NCI-H2171 (cell line): ENCODE measurements around the gene GNAQ.
"Not testable (repeated sequence)": the region's sequence is repeated elsewhere in the genome, so short reads cannot be mapped to it uniquely, and the experiment has no call there.

Source experiments
- DNase-seq: peaks from one replicate; lab custom pipeline; 2025; lab: John Stamatoyannopoulos, UW

The GNAQ gene

DNA sequence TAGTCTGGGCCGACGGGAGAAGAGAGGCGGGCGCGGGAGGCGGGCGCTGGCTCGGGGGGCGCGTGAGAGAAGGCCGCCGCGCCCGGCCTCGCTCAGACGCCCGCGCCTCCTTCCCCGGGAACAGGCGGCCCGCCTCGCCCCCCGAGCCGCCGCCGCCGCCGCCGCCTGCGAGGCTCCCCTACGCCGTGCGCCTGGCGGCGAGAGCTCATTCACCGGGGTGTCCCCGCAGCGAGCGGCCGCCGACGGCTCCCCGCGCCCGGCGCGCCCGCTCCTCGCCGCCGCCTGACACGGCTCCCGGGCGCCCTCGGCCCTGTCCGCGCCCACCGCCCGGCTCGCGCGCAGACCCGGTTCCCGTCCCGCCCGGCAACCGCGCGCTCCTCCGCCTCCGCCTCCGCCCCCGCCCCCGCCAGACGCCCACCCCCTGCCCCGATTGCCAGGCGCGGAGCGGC is at the start of gene GNAQ:
GNAQ (minus strand) TSS at position 368 of the 449 bp plus-strand sequence. CDS start 576 bp downstream, outside the sequence.
- no peak for DNase-seq

DNA sequence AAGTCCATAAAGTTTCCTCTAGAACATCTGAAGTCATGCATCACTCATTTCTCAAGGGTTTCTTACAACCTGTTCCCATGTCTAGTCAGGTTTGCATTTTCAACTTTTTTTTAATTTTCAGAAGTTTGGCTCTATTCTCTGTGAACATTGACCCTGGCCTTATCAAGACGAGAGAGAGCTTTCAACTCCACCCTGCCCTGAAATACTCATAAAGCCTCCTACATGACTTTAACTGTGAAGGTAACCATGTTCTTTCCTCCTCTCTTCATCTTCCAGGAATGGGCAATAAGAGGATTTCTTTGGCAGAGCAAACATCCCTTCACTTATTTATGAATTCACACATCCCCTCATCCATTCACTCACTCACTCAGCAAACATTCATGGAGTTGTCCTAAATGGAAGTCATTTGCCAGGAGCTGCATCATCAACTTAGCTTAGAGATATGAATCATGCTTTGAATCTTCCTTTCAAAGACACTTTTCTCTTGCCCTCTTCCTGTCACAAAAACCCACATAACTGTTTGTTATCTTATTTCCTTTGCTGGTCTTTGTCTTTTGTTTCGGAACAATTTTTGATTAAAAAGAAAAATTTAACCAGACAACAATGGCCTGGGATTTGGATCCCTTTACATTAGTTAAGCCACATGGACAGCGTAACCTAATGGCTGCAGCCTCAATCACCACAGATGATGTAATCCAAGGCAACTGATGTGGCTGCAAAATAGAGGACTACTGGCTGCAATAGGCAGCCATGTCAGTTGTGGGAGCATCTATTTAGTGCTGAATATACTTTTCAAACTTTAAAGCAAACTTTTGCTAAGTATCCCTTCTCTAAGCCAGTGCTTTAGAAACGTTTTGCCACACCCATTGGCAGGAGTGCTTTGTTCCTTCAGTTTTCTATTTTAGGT is 43.0 kb upstream of the GNAQ start:
- no peak for DNase-seq

DNA sequence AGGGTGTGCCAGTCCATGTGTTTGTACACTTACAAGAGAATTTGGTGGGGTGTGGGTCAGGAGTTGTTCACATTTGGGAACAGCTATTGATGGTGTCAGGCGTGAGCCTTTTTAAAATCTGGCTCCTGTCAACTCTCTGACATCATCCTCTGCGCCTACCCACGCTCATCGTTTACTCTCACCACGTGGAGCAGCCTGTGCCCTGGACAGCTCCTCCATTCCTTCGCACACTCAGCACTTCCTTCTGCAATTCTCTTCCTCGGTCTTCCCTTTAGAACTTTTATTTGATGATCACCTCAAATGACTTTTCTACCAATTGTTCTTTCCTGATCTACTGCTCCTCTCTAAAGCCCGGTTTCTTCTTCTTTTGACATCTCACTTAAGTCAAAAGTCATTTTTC is 42.1 kb upstream of the GNAQ start:
- no peak for DNase-seq

DNA sequence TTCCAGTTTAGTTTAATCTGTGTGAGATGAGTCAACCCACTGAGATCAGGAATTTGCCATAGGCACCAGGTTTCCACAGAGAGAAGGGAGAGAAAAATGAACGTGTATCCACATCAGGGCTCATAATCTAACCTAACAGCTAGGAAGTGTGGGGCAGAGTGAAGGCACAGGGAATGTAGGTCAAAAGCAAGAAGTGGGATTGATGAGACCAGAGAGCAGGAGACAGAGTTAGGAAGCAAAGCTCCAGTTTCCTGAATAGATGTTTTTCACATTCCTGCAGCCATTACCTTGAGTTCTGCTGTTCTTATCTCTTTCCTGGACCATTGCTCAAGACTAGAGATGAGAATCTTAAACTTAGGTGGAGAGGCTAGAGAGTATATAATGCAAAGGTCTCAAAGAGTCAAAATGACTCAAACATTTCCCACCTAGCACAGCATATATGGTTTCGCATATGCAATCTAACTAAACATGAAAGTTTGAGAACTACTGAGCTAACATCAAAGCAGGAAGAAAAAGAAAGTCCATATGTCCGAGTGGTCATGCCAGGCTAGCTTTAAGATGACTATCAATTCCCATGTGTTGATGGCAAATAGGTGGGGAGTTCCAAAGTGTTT is 41.1 kb upstream of the GNAQ start:
- no peak for DNase-seq

DNA sequence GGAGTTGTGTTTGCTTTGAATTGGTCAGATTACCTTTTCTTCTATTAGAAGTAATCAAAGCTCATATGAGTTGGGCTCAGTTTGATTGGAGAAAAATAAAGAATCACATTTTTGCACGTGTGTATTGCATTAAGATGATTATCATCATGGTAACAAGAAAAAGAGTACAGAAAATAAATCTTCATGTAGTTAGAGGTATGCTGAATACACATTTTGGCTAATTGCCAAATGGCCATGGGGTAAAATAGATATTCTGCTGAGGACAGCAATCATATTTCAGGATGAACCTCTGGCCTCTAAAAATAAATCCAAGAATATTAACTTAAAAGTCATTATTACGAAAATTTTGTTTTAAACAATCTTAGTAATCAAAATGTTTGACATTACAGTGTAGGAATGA is 38.9 kb upstream of the GNAQ start:
- no peak for DNase-seq

DNA sequence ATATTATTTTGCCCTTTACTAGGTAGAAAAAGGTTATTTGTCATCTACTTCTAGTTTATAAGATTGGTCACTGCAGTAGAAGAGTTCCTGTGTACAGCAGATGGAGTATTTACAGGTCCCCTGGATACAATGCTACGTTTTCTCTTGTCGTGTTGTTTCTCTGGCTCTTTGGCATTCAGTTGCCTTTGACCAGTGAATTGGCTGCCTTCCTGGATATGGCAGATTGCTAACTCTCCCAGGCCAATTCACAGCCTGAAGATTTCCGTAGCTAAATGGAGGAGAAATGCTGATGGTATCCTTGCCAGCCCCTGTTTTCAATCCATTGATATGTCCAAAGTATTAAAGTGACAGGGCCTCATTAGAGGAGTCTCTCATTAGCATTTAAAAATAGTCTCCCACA is 32.5 kb upstream of the GNAQ start:
- DNase-seq: no peak

DNA sequence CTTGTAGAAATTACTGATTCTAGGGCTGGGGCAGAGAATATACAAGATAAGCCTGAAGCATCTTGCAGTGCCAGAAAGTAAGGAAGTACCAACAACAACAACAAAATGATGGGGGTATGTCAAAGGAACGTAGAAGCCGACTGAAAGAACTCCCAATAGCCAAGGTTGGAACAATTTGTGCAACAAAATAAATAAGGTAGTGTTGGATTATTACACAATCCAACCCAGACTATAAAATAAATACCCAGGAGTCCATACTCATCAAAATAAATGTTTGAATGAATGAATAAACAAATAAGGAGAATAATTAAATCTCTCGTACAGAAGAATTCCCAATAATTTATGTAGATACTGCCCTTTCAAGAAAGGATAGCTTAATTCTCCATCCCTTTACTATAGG is 31.1 kb upstream of the GNAQ start:
- no peak for DNase-seq

DNA sequence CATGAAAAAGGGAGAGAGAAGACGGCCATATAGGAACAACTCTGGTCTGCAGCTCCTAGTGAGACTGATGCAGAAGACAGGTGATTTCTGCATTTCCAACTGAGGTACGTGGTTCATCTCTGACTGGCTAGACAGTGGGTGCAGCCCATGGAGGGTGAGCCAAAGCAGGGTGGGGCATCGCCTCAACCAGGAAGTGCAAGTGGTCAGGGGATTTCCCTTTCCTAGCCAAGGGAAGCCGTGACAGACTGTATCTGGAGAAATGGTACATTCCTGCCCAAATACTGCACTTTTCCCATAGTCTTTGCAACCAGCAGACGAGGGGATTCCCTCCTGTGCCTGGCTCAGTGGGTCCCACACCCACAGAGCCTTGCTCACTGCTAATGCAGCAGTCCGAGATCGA is 22.6 kb upstream of the GNAQ start:
- DNase-seq: not testable (repeated sequence)

DNA sequence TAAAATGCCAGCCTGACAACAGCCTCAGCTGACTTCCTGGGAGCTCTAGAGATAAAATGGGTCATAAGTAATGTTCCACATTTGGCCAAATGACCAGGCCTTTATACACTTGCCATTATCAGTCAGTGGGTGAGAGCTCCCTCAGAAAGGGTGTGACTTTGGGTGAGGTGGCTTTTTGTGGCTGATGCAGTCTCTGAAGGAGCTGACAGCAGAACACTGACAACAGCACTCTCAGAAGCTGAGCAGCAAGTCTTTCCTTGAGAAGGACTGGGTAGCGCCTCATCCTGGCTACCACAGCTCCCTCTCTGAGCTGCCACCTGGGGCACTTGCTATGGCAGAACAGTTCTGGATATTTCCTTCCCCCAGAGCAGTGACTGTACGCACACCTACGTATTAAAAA is 22.0 kb upstream of the GNAQ start:
- DNase-seq: no peak

DNA sequence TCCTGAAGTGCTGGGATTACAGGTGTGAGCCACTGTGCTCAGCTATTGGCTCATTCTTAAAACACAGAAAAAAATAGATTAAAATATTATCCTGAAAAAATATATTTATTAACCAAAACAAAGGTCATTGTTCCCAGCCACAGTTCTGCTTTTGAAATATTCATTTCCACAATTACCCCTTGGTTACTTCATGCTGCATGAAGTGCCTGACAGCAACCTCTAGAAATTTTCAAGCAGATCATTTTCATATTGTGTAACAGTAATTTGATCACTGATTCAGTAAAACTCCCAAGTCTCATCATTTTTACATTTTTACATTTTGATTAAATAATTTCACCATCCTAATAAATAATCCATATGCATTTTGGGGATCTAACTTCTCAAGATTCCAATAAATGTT is 18.8 kb upstream of the GNAQ start:
- DNase-seq: no peak

DNA sequence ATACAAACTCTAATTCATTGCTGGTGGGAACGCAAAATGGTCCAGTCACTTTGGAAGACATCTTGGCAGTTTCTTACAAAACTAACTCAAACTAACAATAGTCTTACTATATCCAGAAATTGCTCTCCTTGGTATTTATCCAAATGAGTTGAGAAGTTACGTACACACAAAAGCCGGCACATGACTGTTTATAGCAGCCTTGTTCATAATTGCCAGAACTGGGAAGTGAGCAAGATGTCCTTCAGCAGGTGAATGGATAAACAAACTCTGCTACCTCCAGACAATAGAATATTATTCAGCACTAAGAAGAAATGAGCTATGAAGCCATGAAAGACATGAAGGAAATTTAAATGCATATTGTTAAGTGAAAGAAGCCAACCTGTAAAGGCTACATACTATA is 17.9 kb upstream of the GNAQ start:
- no peak for DNase-seq

DNA sequence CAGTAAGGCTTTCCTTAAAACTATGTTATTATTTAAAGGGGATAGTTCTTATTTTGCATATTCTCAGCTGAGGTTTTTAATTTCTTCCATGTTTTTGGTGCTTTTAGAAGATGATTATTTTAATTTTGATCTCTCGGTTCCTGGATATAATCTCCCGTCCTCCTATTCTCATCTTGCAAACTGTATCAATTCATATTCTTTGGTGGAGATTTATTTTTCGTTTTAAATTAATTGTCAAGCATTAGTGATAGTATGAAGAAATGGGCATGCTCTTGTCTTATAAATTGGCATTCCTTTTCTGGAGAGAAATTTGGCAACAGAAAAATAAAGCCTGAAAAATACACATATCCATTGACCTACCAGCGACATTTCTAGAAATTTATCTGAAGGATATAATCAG is 15.5 kb upstream of the GNAQ start:
- DNase-seq: no peak

DNA sequence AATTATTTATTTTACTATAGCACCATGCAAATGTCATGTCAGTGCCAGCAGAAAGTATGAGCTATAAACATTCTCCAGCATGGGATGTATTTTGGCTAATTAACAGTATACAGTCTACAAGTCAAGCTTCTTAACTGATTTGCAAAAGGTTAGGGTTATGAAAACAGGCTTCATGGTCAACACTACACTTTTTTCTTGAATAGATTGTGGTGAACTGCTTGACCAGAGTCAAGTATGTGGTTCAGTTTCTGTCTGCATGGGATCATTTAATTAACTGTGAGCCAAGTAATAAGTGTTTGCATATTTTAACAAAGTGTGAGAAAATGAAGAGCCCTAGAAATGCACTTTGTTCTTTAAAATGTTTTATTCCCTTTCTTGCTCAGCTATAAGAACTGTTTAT is 14.5 kb upstream of the GNAQ start:
- DNase-seq: no peak

DNA sequence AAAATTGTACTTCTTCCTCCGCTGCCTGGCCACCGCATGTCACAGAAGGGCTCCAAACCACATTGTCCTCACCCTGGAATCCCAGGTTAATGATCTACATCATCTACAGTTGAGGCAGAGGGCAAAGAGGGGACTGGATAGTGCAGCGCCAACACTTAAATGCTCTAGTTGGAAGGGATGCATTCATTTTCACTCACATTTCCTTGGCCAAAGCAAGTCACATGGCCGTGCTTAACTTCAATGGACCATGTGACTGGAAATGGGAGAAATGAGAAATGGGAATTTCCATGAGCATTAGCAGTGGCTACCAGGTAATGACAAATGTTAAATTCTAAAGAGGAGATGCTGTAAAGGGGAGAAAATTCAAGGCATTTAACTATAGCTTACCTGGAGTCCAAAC is 13.3 kb upstream of the GNAQ start:
- no peak for DNase-seq

DNA sequence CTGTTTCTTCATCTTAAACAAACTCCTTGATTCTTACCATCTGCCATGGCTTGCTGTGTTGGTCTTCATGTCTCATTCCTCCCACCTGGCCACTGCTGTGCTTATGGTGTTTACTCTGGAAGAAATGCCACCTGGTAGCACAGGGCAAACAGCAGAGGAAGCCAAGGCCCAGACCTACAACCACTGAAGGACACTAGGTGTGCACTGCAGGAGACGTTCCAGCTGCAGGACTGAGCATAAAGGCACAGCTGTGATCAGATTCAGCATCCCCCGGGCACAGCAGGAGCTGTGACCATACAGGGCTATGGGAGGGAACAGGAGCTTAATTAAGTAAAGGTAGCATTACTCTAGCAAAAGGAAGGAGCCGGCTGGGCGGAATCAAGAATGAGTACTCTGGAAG is 12.6 kb upstream of the GNAQ start:
- DNase-seq: no peak

DNA sequence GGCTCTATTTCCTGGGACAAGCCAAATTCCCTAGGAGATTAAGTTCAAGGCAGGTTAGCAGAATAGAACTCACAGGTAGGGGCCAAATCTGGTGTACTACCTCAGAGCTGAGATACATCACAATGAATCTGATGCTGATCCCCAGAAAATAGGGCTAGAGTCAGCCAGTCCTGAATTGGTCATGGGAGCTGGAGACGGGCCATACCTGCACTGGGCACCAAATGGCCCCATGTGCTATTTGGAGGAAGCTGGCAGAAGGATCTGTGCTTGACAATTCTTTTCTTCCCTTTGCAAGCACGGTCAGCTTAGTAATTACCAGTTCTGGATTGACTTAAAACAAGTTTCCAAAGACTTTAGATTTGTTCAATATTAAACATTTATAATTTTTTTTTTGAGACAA is 10.4 kb upstream of the GNAQ start:
- no peak for DNase-seq

DNA sequence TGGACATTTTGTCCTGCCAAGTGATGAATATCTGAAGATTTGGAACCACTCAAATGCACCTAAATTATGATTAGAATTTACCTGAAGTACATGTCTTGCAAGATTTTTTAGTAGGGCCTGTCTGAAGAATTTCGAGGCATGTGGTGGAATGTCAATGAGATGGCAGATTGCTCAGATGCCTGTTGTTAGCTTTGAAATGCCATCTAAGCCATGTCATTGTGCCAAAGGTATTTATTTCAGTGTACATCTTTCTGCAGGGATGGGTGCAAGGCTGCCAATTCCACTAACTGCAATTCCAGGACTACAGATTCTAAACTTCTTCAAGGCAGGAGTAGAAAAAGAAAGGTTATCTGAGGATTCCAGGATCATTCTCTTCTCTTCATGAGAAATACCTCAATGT is 9.1 kb upstream of the GNAQ start:
- no peak for DNase-seq

DNA sequence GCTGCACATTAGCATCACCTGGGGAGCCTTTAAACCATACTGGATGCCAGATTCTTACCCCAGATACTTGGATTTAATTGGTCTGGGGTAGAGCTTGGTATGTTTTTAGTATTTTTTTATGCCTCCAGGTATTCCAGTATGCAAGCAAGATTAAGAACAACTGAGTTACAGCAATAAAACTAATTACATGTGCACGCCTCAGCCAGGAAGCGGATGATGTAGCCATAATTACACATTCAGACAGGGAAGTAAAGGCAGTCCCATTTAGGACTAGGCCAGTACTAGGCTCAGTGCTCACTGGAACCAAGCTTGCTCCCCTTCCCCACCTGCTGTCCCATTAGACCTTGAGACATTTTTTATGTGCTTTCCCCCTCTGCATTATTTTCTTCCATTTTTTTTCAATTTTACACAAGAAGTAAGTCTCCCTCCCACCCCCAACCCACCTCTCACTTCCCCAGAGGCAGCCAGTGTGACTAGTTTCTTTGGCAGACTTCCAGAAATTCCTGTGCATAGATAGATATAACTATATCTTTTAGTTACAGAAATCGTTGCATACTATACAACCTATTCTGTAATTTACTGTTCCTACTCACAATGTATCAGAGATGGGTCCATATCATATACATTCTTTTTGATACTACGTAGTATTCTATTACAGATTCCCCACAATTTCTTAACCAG is 7.1 kb upstream of the GNAQ start:
- no peak for DNase-seq

DNA sequence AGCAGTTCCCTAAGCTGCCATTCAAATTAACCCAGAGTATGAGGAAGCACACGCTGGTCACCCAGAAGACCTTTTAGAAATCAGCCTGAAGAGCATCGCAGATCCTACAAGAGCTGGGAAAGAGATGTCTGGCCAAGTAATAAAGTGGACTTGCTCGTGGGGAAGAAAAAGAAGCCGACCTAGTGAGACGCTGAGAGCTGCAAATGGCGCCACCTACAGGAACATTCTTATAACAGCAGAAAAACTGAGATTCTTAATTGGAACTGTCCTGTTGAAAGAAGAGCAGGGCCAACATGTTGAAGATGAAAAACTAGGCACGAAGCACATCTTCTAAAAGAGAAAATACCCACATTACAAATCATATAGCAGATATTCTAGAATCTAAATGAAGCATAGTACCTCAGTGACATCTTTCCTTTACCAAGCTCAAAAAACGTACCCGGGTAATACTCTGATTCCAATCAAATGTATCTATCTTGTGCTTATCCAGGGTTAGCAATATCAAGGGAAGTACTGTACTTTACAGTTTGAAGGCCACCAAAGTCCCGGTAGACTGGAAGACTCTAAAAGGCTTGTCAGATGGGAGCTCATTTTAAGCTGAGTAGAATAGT is 3.9 kb upstream of the GNAQ start:
- peak; percentile 47 for DNase-seq

DNA sequence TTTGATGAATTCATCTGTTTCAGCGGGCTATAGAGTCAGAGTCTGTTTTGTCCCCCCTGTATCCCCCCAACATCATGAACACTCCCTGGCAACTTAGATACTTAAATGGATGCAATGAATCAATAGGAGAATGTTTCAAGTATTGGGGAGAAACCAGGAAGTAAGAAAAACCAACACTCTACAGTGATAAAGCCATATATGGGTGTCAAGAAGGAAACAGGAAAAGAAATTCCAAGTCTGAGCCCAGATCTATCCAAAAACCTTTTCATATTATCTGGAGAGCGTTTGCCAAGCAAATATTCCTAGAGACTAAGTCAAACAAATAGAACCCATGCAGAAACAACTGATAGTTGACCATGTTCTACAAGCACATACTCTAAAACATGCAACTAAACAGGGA is 2.3 kb upstream of the GNAQ start:
- no peak for DNase-seq

DNA sequence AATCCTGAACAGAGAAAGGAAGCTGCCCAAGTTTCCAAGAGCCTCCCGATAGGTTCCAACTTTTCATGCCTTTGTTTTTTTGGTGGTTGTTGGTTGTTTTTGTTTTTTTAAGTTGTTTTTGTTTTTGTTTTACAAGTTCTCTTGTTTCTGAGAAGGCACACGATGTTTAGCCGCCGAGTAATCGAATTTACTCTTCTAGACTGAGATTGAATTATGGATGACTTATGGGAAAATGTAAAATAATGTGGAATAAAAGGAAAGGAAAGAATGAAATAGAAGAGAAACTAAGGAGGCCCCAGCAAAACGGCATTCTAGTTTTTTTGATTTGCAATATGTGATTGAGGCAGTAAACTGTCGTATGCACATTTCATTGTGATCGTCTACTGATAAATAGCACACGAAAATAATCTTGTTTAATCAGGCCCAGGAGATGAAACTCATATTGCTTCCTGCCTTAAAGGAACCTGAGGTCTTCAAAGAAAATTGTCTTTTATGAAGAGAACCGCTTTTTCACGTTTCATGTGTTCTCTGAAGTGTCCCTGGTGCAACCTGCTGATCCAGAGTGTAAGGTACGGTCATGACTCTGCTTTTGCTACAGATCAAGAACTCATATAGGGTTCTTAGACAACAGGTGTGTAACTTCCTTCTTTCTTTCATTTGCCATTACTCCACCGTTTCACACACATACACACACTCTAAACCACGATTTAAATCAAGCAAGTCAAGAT is 1.3 kb upstream of the GNAQ start:
- DNase-seq: no peak
